ENCODE measurements around the gene MEGF6.

The MEGF6 gene

GRCh38 chr1:3599286-3599811 lies 12.0 kb downstream of the MEGF6 start:
- no peak for TF ChIP-seq CTCF (conservative IDR thresholded peaks at IDR 0.05)
- no peak overlapping the region for H3K27ac ChIP-seq

- TF ChIP-seq CTCF (conservative IDR thresholded peaks at IDR 0.05): no peak
- H3K27ac ChIP-seq: no peak overlapping the region
Observed at GRCh38 chr1:3598522-3599285, 12.6 kb downstream of the MEGF6 start.

GRCh38 chr1:3598051-3598491 lies 13.2 kb downstream of the MEGF6 start:
- H3K27ac ChIP-seq: no peak overlapping the region
- no peak for TF ChIP-seq CTCF (conservative IDR thresholded peaks at IDR 0.05)

- H3K27ac ChIP-seq: no peak overlapping the region
Observed at GRCh38 chr1:3597599-3597964, 13.7 kb downstream of the MEGF6 start.

GRCh38 chr1:3596663-3597598 lies 14.4 kb downstream of the MEGF6 start:
- no peak overlapping the region for H3K27ac ChIP-seq
- no peak for TF ChIP-seq CTCF (conservative IDR thresholded peaks at IDR 0.05)

More at GRCh38 chr1:3597599-3597964, 13.7 kb downstream of the MEGF6 start:
- TF ChIP-seq CTCF (conservative IDR thresholded peaks at IDR 0.05): no peak

GRCh38 chr1:3595949-3596348 lies 15.4 kb downstream of the MEGF6 start:
- TF ChIP-seq CTCF (conservative IDR thresholded peaks at IDR 0.05): no peak
- no peak overlapping the region for H3K27ac ChIP-seq
